ENCODE data around the gene INPP5A. TPM values are rescaled to one million over a fixed set of nuclear protein-coding genes. Genes with fewer than 3 reads are reported as not detected.

INPP5A gene
- total and polyA plus RNA-seq, 9 of the 15 experiments (the other 6 are each of a cell fraction or from before 2014, with no cell fraction given): 0.66 to 11.6 (median 7.7) TPM

GRCh38 chr10:132608511-132609195, 71.1 kb downstream of the INPP5A start:
- ATAC-seq: no peak
- ChIA-PET CTCF (ENCODE audit: low intra/inter-chr PET ratio) (no interaction called here), POLR2A (no interaction called here)
- H3K4me1 ChIP-seq (replicated peaks in 1 of 2; ENCODE audit: control insufficient read depth in 2 of 2, insufficient read depth in 2 of 2, low read length in 2 of 2): peaks cover 0 to 45% of the 10 kb centered on the region in 2 experiments; a peak in 2 of 5 replicates
- no peaks in the 10 kb centered on the region for H3K9me3 ChIP-seq (replicated peaks; ENCODE audit: control insufficient read depth, insufficient read depth, low read depth, low read length)
- BruUV-seq (replicated peaks): no TSS peak
- no peaks in the 10 kb centered on the region for H3K36me3 ChIP-seq (ENCODE audit: control insufficient read depth, insufficient read depth, low read length)
- no peak overlapping the region for H3K27ac ChIP-seq (ENCODE audit: extremely low read depth, low read depth, low read length)
- no peak for DNase-seq (ENCODE audit: extremely low read depth in 1 of 4, low spot score in 3 of 4)
- in situ Hi-C loops (cut with MboI) (no loop called here), intact Hi-C loops (cut with micrococcal nuclease) (no loop called here)
- H3K9me1 ChIP-seq (ENCODE audit: control insufficient read depth, insufficient read depth, low read length): no peaks in the 10 kb centered on the region
- no peak overlapping the region for H3K4me2 ChIP-seq (ENCODE audit: insufficient read depth, low read length)
- H2AFZ ChIP-seq (ENCODE audit: low read depth, low read length): no peak overlapping the region
- H3K4me3 ChIP-seq: no peak overlapping the region
- no peak overlapping the region for H3K9ac ChIP-seq (ENCODE audit: insufficient read depth in 1 of 2, low read depth in 2 of 2, low read length in 2 of 2)
- TF ChIP-seq RCOR1 (IDR thresholded peaks at IDR 0.05; ENCODE audit: borderline replicate concordance in 1 of 2, low read depth in 2 of 2, low read length in 2 of 2) (no peak), YBX1 (IDR thresholded peaks at IDR 0.05) (no peak)
- 31% methylated on average over 3 of the region's 18 CpGs for WGBS (ENCODE audit: insufficient coverage, low coverage, missing lambda C conversion rate)
- H4K20me1 ChIP-seq (replicated peaks; ENCODE audit: control insufficient read depth, insufficient read depth, low read length): no peaks in the 10 kb centered on the region
- no peaks in the 10 kb centered on the region; the same call in 2 of the 3 replicates for H3K79me2 ChIP-seq (ENCODE audit: control insufficient read depth, insufficient read depth, low read length)
- no peak for FAIRE-seq
- no peaks in the 10 kb centered on the region for H3K27me3 ChIP-seq (ENCODE audit: control insufficient read depth in 2 of 2, insufficient read depth in 2 of 2, low read length in 2 of 2)

- intact Hi-C loops (cut with micrococcal nuclease): no loop called here
- Histone ChIP-seq H3K9me1 (ENCODE audit: control insufficient read depth, insufficient read depth, low read length) (no peaks in the 10 kb centered on the region), H3K4me1 (replicated peaks in 1 of 2; ENCODE audit: control insufficient read depth in 2 of 2, insufficient read depth in 2 of 2, low read length in 2 of 2) (peaks cover 0 to 45% of the 10 kb centered on the region in 2 experiments; a peak in 2 of 5 replicates), H3K4me3 (no peak overlapping the region), H3K36me3 (ENCODE audit: control insufficient read depth, insufficient read depth, low read length) (no peaks in the 10 kb centered on the region), H3K27me3 (ENCODE audit: control insufficient read depth in 2 of 2, insufficient read depth in 2 of 2, low read length in 2 of 2) (no peaks in the 10 kb centered on the region), H3K27ac (ENCODE audit: extremely low read depth, low read depth, low read length) (no peak overlapping the region), H4K20me1 (replicated peaks; ENCODE audit: control insufficient read depth, insufficient read depth, low read length) (no peaks in the 10 kb centered on the region), H3K79me2 (ENCODE audit: control insufficient read depth, insufficient read depth, low read length) (no peaks in the 10 kb centered on the region; the same call in 2 of the 3 replicates), H3K4me2 (ENCODE audit: insufficient read depth, low read length) (no peak overlapping the region), H3K9ac (ENCODE audit: insufficient read depth in 1 of 2, low read depth in 2 of 2, low read length in 2 of 2) (no peak overlapping the region), H3K9me3 (replicated peaks; ENCODE audit: control insufficient read depth, insufficient read depth, low read depth, low read length) (no peaks in the 10 kb centered on the region), H2AFZ (ENCODE audit: low read depth, low read length) (no peak overlapping the region)
- WGBS (ENCODE audit: insufficient coverage, low coverage, missing lambda C conversion rate): 71% methylated on average over 13 of the region's 14 CpGs
- in situ Hi-C loops (cut with MboI): no loop called here
- DNase-seq (ENCODE audit: extremely low read depth in 1 of 4, low spot score in 3 of 4): no peak
- no TSS peak for BruUV-seq (replicated peaks)
- FAIRE-seq: no peak
- no peak for ATAC-seq
- CTCF ChIA-PET (ENCODE audit: low intra/inter-chr PET ratio): no interaction called here
- POLR2A ChIA-PET: no interaction called here
- TF ChIP-seq HDAC3 (IDR thresholded peaks at IDR 0.05; ENCODE audit: borderline replicate concordance, partially characterized antibody): no peak
- TF ChIP-seq ZNF217 (CRISPR knock-in tag; IDR thresholded peaks at IDR 0.05): no peak
- no peak for TF ChIP-seq GABPB2 (CRISPR knock-in tag; conservative IDR thresholded peaks at IDR 0.05)
- TF ChIP-seq EGR1 (conservative IDR thresholded peaks at IDR 0.05): no peak
- TF ChIP-seq SIRT6 (IDR thresholded peaks at IDR 0.05; ENCODE audit: low read depth, low read length): no peak
- TF ChIP-seq ZNF696 (CRISPR knock-in tag; conservative IDR thresholded peaks at IDR 0.05): no peak
- no peak for TF ChIP-seq ATF7 (IDR thresholded peaks at IDR 0.05)
- TF ChIP-seq JUND (IDR thresholded peaks at IDR 0.05; ENCODE audit: borderline replicate concordance, low read depth, low read length): no peak
- TF ChIP-seq JUND (tag; IDR thresholded peaks at IDR 0.05; ENCODE audit: borderline replicate concordance, low read depth, low read length): no peak
- TF ChIP-seq DEAF1 (CRISPR knock-in tag; IDR thresholded peaks at IDR 0.05): no peak
- TF ChIP-seq CEBPG (CRISPR knock-in tag; IDR thresholded peaks at IDR 0.05): no peak
- no peak for TF ChIP-seq CEBPG (tag; conservative IDR thresholded peaks at IDR 0.05 in 1 of 2, IDR thresholded peaks at IDR 0.05 in 1 of 2)
- no peak for TF ChIP-seq ETV6 (IDR thresholded peaks at IDR 0.05; ENCODE audit: borderline replicate concordance in 1 of 2, low read depth in 2 of 2, low read length in 1 of 2)
- no peak for TF ChIP-seq ETV6 (CRISPR knock-in tag; IDR thresholded peaks at IDR 0.05; ENCODE audit: borderline replicate concordance)
Measured at GRCh38 chr10:132609211-132609610, 71.6 kb downstream of the INPP5A start.

Measured in K562 (cell line).